HCT116 (cell line): ENCODE results near the gene MAP3K21. TPM values are rescaled to one million over a fixed set of nuclear protein-coding genes. Genes with fewer than 3 reads are reported as not detected.
A peak's percentile ranks its signal among the peaks of the same experiment; 100 is the strongest.

Source experiments
- ATAC-seq: fragments of 200-7000 bp; cut with Tn5 transposase; 2 replicates; pipeline ENCODE4 v1.9.1; 2020; ENCODE audit warnings: mild to moderate bottlenecking, moderate library complexity
- BruUV-seq: library from RNA; stranded (reverse); fragments of 400-500 nt; replicated peaks from 2 replicates; lab custom pipeline; 2021; lab: Mats Ljungman, UMichigan
- CTCF ChIA-PET: fragments of 300-600 bp; sonication (Branson Sonifier 250); formaldehyde crosslinking; loops from one replicate; lab custom pipeline; 2021; ENCODE audit warnings: antibody characterized with exemption; lab: Charles Lee
- POLR2A ChIA-PET: fragments of 300-600, 350-600 bp; sonication (Branson Sonifier 250); formaldehyde crosslinking; loops from one replicate; lab custom pipeline; 2021; ENCODE audit warnings: antibody characterized with exemption; lab: Charles Lee
- RAD21 ChIA-PET, 2 experiments: fragments of 300-600 bp; sonication (Branson Sonifier 250); formaldehyde crosslinking; loops; one replicate each; lab custom pipeline; 2023; ENCODE audit warnings: low total read pairs in 2 of 2; ENCODE audit not compliant: uncharacterized antibody in 2 of 2, unreplicated experiment in 2 of 2, low non-redundant PET in 1 of 2; lab: Charles Lee
- DNase-seq: peaks from one replicate; pipeline ENCODE4 v3.0.0-alpha.2; 2010; ENCODE audit warnings: low read depth, low spot score
- H2AFZ ChIP-seq: fragments of 200-600 bp; shearing (Covaris generic), sonication (generic); 2 replicates; pipeline ENCODE4 v1.6.1; 2017; ENCODE audit warnings: low read depth, mixed run types, mixed read lengths, antibody characterized with exemption, low read length; ENCODE audit not compliant: poor library complexity, severe bottlenecking
- H3K27ac ChIP-seq: 2 replicates; pipeline ENCODE4 v1.5.1; 2012; ENCODE audit warnings: low read depth, low read length
- H3K27me3 ChIP-seq: fragments of 200-600 bp; sonication (generic); 2 replicates; pipeline ENCODE4 v1.6.1; 2016; ENCODE audit warnings: mixed run types, low read length, mixed read lengths; ENCODE audit not compliant: insufficient read depth
- H3K36me3 ChIP-seq, 2 experiments: fragments of 200-500 bp in 1 of 2; fragments of 200-600 bp in 1 of 2; sonication (Bioruptor generic) in 1 of 2; sonication (generic) in 1 of 2; 2 replicates each; pipeline versions ENCODE4 v1.5.1 to v1.6.1; 2014 to 2016; ENCODE audit warnings: low read length in 2 of 2, inconsistent platforms in 1 of 2, mixed read lengths in 1 of 2, mixed run types in 1 of 2; ENCODE audit not compliant: insufficient read depth in 2 of 2, control insufficient read depth in 1 of 2
- H3K4me1 ChIP-seq, 2 experiments: fragments of 200-600 bp in 1 of 2; sonication (generic) in 1 of 2; 2 replicates each; pipeline versions ENCODE4 v1.5.1 to v1.6.1; 2012 to 2017; ENCODE audit warnings: low read length in 2 of 2, inconsistent platforms in 1 of 2, mild to moderate bottlenecking in 1 of 2, mixed read lengths in 1 of 2, mixed run types in 1 of 2, moderate library complexity in 1 of 2; ENCODE audit not compliant: insufficient read depth in 2 of 2, control insufficient read depth in 1 of 2
- H3K4me2 ChIP-seq: fragments of 200-600 bp; sonication (generic); 2 replicates; pipeline ENCODE4 v1.6.1; 2017; ENCODE audit warnings: mixed run types, low read length, mixed read lengths
- H3K4me3 ChIP-seq, 2 experiments: fragments of 200-600 bp in 1 of 2; sonication (generic) in 1 of 2; replicated peaks in 1 of 2; 2 replicates each; pipeline ENCODE4 v1.5.1; 2011 to 2016; ENCODE audit warnings: low read length in 2 of 2, control low read depth in 1 of 2, low read depth in 1 of 2, mild to moderate bottlenecking in 1 of 2, mixed read lengths in 1 of 2, mixed run types in 1 of 2
- H3K79me2 ChIP-seq: fragments of 200-600 bp; sonication (generic); 2 replicates; pipeline ENCODE4 v1.6.1; 2017; ENCODE audit warnings: mild to moderate bottlenecking, mixed run types, low read length, moderate library complexity, mixed read lengths; ENCODE audit not compliant: insufficient read depth
- H3K9ac ChIP-seq: fragments of 200-600 bp; sonication (generic); 2 replicates; pipeline ENCODE4 v1.6.1; 2016; ENCODE audit warnings: low read length, mixed read lengths
- H3K9me2 ChIP-seq: fragments of 200-600 bp; sonication (generic), shearing (Covaris generic); 2 replicates; pipeline ENCODE4 v1.6.1; 2017; ENCODE audit warnings: mixed run types, mild to moderate bottlenecking, moderate library complexity; ENCODE audit not compliant: insufficient read depth
- H3K9me3 ChIP-seq, 2 experiments: fragments of 200-500 bp in 1 of 2; fragments of 200-600 bp in 1 of 2; sonication (Bioruptor generic) in 1 of 2; sonication (generic) in 1 of 2; 2 replicates each; pipeline ENCODE4 v1.6.1; 2014 to 2017; ENCODE audit warnings: low read length in 2 of 2, mixed read lengths in 2 of 2, inconsistent platforms in 1 of 2, low read depth in 1 of 2, mild to moderate bottlenecking in 1 of 2, mixed run types in 1 of 2, moderate library complexity in 1 of 2; ENCODE audit not compliant: control insufficient read depth in 1 of 2, insufficient read depth in 1 of 2
- H4K20me1 ChIP-seq: fragments of 200-600 bp; sonication (generic), shearing (Covaris generic); 2 replicates; pipeline ENCODE4 v1.6.1; 2017; ENCODE audit warnings: mixed run types, mild to moderate bottlenecking, moderate library complexity; ENCODE audit not compliant: insufficient read depth
- CBX3 ChIP-seq: IDR thresholded peaks from 2 replicates; pipeline ENCODE4 v1.6.1; 2012; ENCODE audit warnings: low read depth
- CTCF ChIP-seq, 3 experiments: fragments of 200-600 bp in 1 of 3; sonication (generic) in 1 of 3; IDR thresholded peaks in 2 of 3; conservative IDR thresholded peaks in 1 of 3; 2 replicates each; pipeline ENCODE4 v1.5.1; 2012 to 2017; ENCODE audit warnings: low read depth in 2 of 3, low read length in 2 of 3, antibody characterized with exemption in 1 of 3, borderline replicate concordance in 1 of 3, control low read depth in 1 of 3, mild to moderate bottlenecking in 1 of 3, mixed read lengths in 1 of 3, mixed run types in 1 of 3, moderate library complexity in 1 of 3; ENCODE audit not compliant: insufficient read depth in 1 of 3
- EGR1 ChIP-seq: IDR thresholded peaks from 2 replicates; pipeline ENCODE4 v1.6.1; 2012; ENCODE audit warnings: low read depth
- EZH2phosphoT487 ChIP-seq: fragments of 200-600 bp; IDR thresholded peaks from 2 replicates; pipeline ENCODE4 v1.6.1; 2018; ENCODE audit warnings: antibody characterized with exemption, borderline replicate concordance
- POLR2AphosphoS5 ChIP-seq: IDR thresholded peaks from 2 replicates; pipeline ENCODE4 v1.6.1; 2011; ENCODE audit warnings: mild to moderate bottlenecking, low read depth, low read length, moderate library complexity
- RAD21 ChIP-seq: IDR thresholded peaks from 2 replicates; pipeline ENCODE4 v1.6.1; 2012; ENCODE audit warnings: low read depth, mild to moderate bottlenecking
- SIN3A ChIP-seq: IDR thresholded peaks from 2 replicates; pipeline ENCODE4 v1.6.1; 2012; ENCODE audit warnings: low read depth
- SRF ChIP-seq: IDR thresholded peaks from 2 replicates; pipeline ENCODE4 v1.6.1; 2012; ENCODE audit warnings: low read depth
- TCF7L2 ChIP-seq: IDR thresholded peaks from 2 replicates; pipeline ENCODE4 v1.7.0; 2011; ENCODE audit warnings: borderline replicate concordance, inconsistent platforms; ENCODE audit not compliant: insufficient read depth, insufficient read length; ENCODE audit errors: extremely low read depth
- ZBTB33 ChIP-seq: IDR thresholded peaks from 2 replicates; pipeline ENCODE4 v1.6.1; 2011; ENCODE audit warnings: mild to moderate bottlenecking, low read length, moderate library complexity; ENCODE audit not compliant: insufficient replicate concordance; ENCODE audit errors: extremely low read depth
- intact Hi-C: fragments of 100-400 bp; cut with micrococcal nuclease; formaldehyde crosslinking; loops from 2 replicates; pipeline ENCODE4 v1.10.0; 2022
- total RNA-seq: library from RNA; stranded (reverse); gene quantifications from one replicate; pipeline ENCODE4 v1.2.1, GENCODE V29; 2021; ENCODE audit not compliant: unreplicated experiment

Gene MAP3K21
- total RNA-seq, 1 experiment from 2014 or later, result 19.1 TPM

- DNase-seq, result no peak
- ChIA-PET CTCF (interaction anchor here (0.9 kb wide), 1 partner anchor 20 kb away, joined by 3 read pairs; no protein-coding TSS in a partner anchor), POLR2A (no interaction called here), RAD21 (no interaction called here)
- Histone ChIP-seq H3K4me2 (no peak overlapping the region), H3K36me3 (no peaks in the 10 kb centered on the region), H3K9me2 (no peaks in the 10 kb centered on the region; the same call in 1 of the 2 replicates), H3K4me1 (no peaks in the 10 kb centered on the region), H3K27ac (no peak overlapping the region), H3K9ac (no peak overlapping the region), H3K79me2 (no peaks in the 10 kb centered on the region), H2AFZ (no peak overlapping the region), H3K4me3 (no peak overlapping the region), H4K20me1 (no peaks in the 10 kb centered on the region), H3K9me3 (no peaks in the 10 kb centered on the region), H3K27me3 (no peaks in the 10 kb centered on the region)
- ATAC-seq, result no peak
- no peak for TF ChIP-seq RAD21
- TF ChIP-seq ZBTB33, result no peak
- no peak for TF ChIP-seq POLR2AphosphoS5
- TF ChIP-seq SIN3A, result no peak
- TF ChIP-seq SRF, result no peak
- no peak for TF ChIP-seq CBX3
- BruUV-seq, result no TSS peak
- intact Hi-C loops, result loop anchor here (5.0 kb wide), 1 partner anchor 119 kb away; no protein-coding TSS in a partner anchor
Observed at GRCh38 chr1:233421293-233421692, 93.8 kb downstream of the MAP3K21 start.

- no peaks in the 10 kb centered on the region; the same call in 1 of the 2 replicates for H3K9me2 ChIP-seq
- no peak overlapping the region for H3K27ac ChIP-seq
- no peaks in the 10 kb centered on the region for H4K20me1 ChIP-seq
- RAD21 ChIA-PET, result no interaction called here
- no TSS peak for BruUV-seq
- H3K4me3 ChIP-seq, result peak overlapping the region in 1 of 2 experiments; percentile 21; a peak in 1 of 4 replicates
- ATAC-seq (peak; percentile 80), DNase-seq (peak; percentile 21)
- intact Hi-C loops, result loop anchor here (5.0 kb wide), 1 partner anchor 122 kb away; no protein-coding TSS in a partner anchor
- H3K4me1 ChIP-seq, result no peaks in the 10 kb centered on the region
- POLR2A ChIA-PET, result no interaction called here
- H3K9ac ChIP-seq, result no peak overlapping the region
- TF ChIP-seq EGR1, result no peak
- no peak for TF ChIP-seq EZH2phosphoT487
- 0 out of 2 replicates have a peak, but pooled peaks have one; percentile 24 for TF ChIP-seq CBX3
- peak; percentile 43 for TF ChIP-seq RAD21
- TF ChIP-seq CTCF (IDR thresholded peaks at IDR 0.05 in 2 of 3, conservative IDR thresholded peaks at IDR 0.05 in 1 of 3; ENCODE audit: borderline replicate concordance in 1 of 3, insufficient read depth in 1 of 3, low read depth in 2 of 3, low read length in 2 of 3), result peak; percentile 14 to 45 (median 43); a peak in 4 of 6 replicates
- TF ChIP-seq POLR2AphosphoS5, result no peak
- TF ChIP-seq TCF7L2, result no peak
- peak overlapping the region; percentile 94 for H2AFZ ChIP-seq
- CTCF ChIA-PET, result interaction anchor here (1.2 kb wide), 1 partner anchor 366 kb away, joined by 4 read pairs; no protein-coding TSS in a partner anchor
- no peaks in the 10 kb centered on the region for H3K27me3 ChIP-seq
- H3K4me2 ChIP-seq, result peak overlapping the region; percentile 46
- H3K79me2 ChIP-seq, result no peaks in the 10 kb centered on the region
- no peaks in the 10 kb centered on the region for H3K9me3 ChIP-seq
- no peaks in the 10 kb centered on the region for H3K36me3 ChIP-seq
Observed at GRCh38 chr1:233424779-233425178, 97.3 kb downstream of the MAP3K21 start.
